GM12864 (cell line): ENCODE data around the gene RNF149.

Source experiments
- DNase-seq: peaks from one replicate; pipeline ENCODE4 v3.0.0-alpha.2; 2011; ENCODE audit warnings: low read depth
- H3K4me3 ChIP-seq: 2 replicates; pipeline ENCODE4 v1.5.1; 2011; ENCODE audit warnings: mild to moderate bottlenecking, low read depth, low read length, control low read depth
- TF ChIP-seq, protein P1 (sequence below): IDR thresholded peaks from 2 replicates; pipeline ENCODE4 v1.5.1; 2011; ENCODE audit warnings: low read depth, mild to moderate bottlenecking, moderate library complexity, low read length, control low read depth, inconsistent platforms; ENCODE audit errors: missing control alignments

RNF149 gene

DNA sequence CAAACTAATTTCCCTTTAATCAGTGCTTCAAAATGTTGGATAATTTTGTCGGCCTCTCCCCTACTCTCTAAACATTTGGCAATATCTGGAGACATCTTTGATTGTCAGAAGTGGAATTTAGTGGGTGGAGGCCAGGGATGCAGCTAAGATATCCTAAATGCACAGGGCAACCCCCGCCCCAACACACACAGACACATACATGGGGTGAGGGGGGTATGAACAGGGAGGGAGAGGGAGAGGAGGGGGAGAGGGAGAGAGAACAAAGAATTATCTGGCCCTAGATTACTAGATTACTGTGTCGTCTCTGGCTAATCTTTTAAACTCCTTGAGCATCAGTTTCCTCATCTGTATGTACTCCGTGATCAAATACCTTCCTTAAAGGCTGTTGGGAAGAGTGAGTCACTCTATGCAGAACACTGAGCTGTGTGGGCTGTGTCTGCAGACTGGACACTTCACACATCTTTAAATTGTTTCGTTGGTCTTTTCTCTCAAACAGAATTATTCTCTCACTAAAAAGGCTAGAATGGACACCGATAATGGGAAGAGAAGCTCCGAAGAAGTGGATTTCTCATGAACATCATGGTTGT, 2.9 kb downstream of the RNF149 start:
- H3K4me3 ChIP-seq = no peak overlapping the region; the same call in 1 of the 2 replicates
- DNase-seq = no peak
- TF ChIP-seq, protein P1, sequence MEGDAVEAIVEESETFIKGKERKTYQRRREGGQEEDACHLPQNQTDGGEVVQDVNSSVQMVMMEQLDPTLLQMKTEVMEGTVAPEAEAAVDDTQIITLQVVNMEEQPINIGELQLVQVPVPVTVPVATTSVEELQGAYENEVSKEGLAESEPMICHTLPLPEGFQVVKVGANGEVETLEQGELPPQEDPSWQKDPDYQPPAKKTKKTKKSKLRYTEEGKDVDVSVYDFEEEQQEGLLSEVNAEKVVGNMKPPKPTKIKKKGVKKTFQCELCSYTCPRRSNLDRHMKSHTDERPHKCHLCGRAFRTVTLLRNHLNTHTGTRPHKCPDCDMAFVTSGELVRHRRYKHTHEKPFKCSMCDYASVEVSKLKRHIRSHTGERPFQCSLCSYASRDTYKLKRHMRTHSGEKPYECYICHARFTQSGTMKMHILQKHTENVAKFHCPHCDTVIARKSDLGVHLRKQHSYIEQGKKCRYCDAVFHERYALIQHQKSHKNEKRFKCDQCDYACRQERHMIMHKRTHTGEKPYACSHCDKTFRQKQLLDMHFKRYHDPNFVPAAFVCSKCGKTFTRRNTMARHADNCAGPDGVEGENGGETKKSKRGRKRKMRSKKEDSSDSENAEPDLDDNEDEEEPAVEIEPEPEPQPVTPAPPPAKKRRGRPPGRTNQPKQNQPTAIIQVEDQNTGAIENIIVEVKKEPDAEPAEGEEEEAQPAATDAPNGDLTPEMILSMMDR = no peak

DNA sequence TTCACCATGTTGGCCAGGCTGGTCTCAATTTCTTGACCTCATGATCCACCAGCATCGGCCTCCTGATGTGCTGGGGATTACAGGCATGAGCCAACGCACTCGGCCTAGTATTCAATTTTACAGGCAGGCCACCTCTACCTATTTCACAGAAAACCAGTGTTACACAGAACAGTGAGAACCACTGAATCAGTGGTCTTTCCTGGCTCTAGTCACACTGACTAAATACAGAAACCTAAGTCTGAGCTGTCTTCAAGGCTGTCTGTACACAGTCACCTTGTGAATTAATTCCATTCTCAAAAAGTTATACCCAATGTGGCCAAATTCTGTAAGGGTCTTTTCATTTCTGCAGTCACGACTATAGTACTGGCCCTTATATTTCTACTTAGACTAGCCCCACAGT, 3.5 kb downstream of the RNF149 start:
- TF ChIP-seq, protein P1 = no peak
- no peak overlapping the region for H3K4me3 ChIP-seq
- no peak for DNase-seq

DNA sequence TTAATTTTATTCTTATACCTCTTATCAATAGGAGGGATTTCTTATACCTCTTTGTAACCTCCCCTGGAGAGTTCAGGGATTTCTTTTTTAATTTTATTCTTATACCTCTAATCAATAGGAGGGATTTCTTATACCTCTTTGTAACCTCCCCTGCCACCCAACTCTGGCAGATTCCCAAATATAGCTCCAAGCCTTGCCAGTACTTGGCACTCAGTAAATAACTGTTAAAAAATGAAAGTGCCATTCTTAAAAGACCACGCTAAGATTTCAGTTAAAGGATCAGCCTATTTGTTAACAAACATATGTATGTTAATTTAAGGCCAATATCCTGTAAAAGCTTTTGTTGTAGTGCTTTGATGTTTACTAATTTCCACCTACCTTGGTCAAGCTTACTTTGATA, 4.8 kb downstream of the RNF149 start:
- TF ChIP-seq, protein P1 = no peak
- H3K4me3 ChIP-seq = no peak overlapping the region
- no peak for DNase-seq

GRCh38 chr2:101302016-101302415, 6.5 kb downstream of the RNF149 start:
- TF ChIP-seq, protein P1 = no peak

GRCh38 chr2:101300836-101301235, 7.7 kb downstream of the RNF149 start:
- DNase-seq = no peak
- TF ChIP-seq, protein P1 = no peak
- no peak overlapping the region for H3K4me3 ChIP-seq

More at GRCh38 chr2:101302016-101302415, 6.5 kb downstream of the RNF149 start:
- no peak overlapping the region for H3K4me3 ChIP-seq
- DNase-seq = no peak

DNA sequence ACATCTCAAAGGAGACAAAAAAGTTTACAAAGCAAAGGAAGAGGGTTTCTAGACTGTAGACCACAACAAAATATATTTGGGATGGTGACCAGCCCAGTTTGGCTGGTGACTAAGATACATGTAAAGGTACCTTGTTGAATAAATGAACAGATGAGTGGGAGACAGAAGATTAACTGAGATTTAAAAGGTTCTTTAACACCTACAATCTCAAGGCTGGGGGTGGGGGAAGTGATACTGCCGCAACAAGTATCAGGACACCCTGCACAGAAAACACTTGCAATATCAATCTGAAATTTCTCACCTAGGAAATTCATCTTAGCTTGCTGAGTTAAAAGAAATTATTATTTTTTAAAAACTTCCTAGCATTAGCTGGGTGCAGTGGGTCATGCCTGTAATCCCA, 8.3 kb downstream of the RNF149 start:
- TF ChIP-seq, protein P1 = no peak
- no peak overlapping the region for H3K4me3 ChIP-seq
- DNase-seq = no peak

- H3K4me3 ChIP-seq = no peak overlapping the region
- TF ChIP-seq, protein P1 = no peak
- DNase-seq = no peak
Measured at GRCh38 chr2:101299604-101300003, 8.9 kb downstream of the RNF149 start.
